T-cell (primary cell): ENCODE measurements around the gene KCTD7. TPM values are rescaled to one million over a fixed set of nuclear protein-coding genes. Genes with fewer than 3 reads are reported as not detected.
"Not testable (repeated sequence)": the region's sequence is repeated elsewhere in the genome, so short reads cannot be mapped to it uniquely, and the experiment has no call there.

ENCODE experiments used
- ATAC-seq, 4 experiments: fragments of 200-7000 bp in 3 of 4; fragments of 150-1000 bp in 1 of 4; cut with Tn5 transposase; replicated peaks in 1 of 4; 1 replicate in 3 of 4; 2 replicates in 1 of 4; pipeline ENCODE4 v1.10.0; 2021; ENCODE audit warnings: moderate library complexity in 3 of 4, mild to moderate bottlenecking in 2 of 4, moderate number of reproducible peaks in 1 of 4
- CTCF ChIA-PET, 2 donors: fragments of 300-600 bp; sonication (Branson Sonifier 250); formaldehyde crosslinking; loops; one replicate each; lab custom pipeline; 2022; ENCODE audit warnings: antibody characterized with exemption in 2 of 2; lab: Charles Lee
- POLR2A ChIA-PET, 2 donors: fragments of 300-600 bp; sonication (Branson Sonifier 250); formaldehyde crosslinking; loops; one replicate each; lab custom pipeline; 2022; ENCODE audit warnings: antibody characterized with exemption in 2 of 2; lab: Charles Lee
- DNase-seq, 35 experiments: peaks; one replicate each; pipeline versions ENCODE4 v3.0.0 to v3.0.0-alpha.2; 2013 to 2023
- H3K27ac ChIP-seq: one replicate; pipeline ENCODE4 v1.5.1; 2013; ENCODE audit warnings: low read length
- H3K27me3 ChIP-seq, 2 experiments: replicated peaks in 1 of 2; 1 replicate in 1 of 2; 2 replicates in 1 of 2; pipeline versions ENCODE4 v1.6.1 to v1.7.0; 2013; ENCODE audit warnings: low read length in 1 of 2, mixed read lengths in 1 of 2; ENCODE audit not compliant: control insufficient read depth in 2 of 2, insufficient read depth in 2 of 2; ENCODE audit errors: extremely low read depth in 1 of 2
- H3K36me3 ChIP-seq, 2 donors: 1 replicate in 1 of 2; 2 replicates in 1 of 2; pipeline versions ENCODE4 v1.6.1 to v1.7.0; 2013; ENCODE audit warnings: low read length in 1 of 2; ENCODE audit not compliant: control insufficient read depth in 2 of 2, insufficient read depth in 1 of 2; ENCODE audit errors: extremely low read depth in 1 of 2
- H3K4me1 ChIP-seq, 2 experiments: 1 replicate in 1 of 2; 2 replicates in 1 of 2; pipeline versions ENCODE4 v1.6.1 to v1.7.0; 2013; ENCODE audit warnings: low read length in 2 of 2, mixed read lengths in 1 of 2; ENCODE audit not compliant: insufficient read depth in 2 of 2, control insufficient read depth in 1 of 2; ENCODE audit errors: extremely low read depth in 1 of 2
- H3K4me3 ChIP-seq, 2 donors: 1 replicate in 1 of 2; 2 replicates in 1 of 2; pipeline versions ENCODE4 v1.5.1 to v1.7.0; 2013; ENCODE audit warnings: mild to moderate bottlenecking in 2 of 2, low read length in 1 of 2, moderate library complexity in 1 of 2; ENCODE audit not compliant: control insufficient read depth in 1 of 2; ENCODE audit errors: extremely low read depth in 1 of 2
- H3K9me3 ChIP-seq: 2 replicates; pipeline ENCODE4 v1.7.0; 2013
- H3K27ac Mint-ChIP-seq, 2 donors: one replicate each; pipeline ENCODE4 v1.8.0; 2020 to 2021; ENCODE audit warnings: mild to moderate bottlenecking in 2 of 2, mixed read lengths in 2 of 2
- H3K27me3 Mint-ChIP-seq, 2 donors: one replicate each; pipeline ENCODE4 v1.8.0; 2021 to 2022; ENCODE audit warnings: mixed read lengths in 2 of 2
- H3K36me3 Mint-ChIP-seq: one replicate; pipeline ENCODE4 v1.8.0; 2021; ENCODE audit warnings: mixed read lengths
- H3K4me1 Mint-ChIP-seq, 3 donors: one replicate each; pipeline ENCODE4 v1.8.0; 2020 to 2022; ENCODE audit warnings: mixed read lengths in 3 of 3, mild to moderate bottlenecking in 1 of 3
- H3K4me3 Mint-ChIP-seq, 3 donors: one replicate each; pipeline ENCODE4 v1.8.0; 2020 to 2022; ENCODE audit warnings: mild to moderate bottlenecking in 3 of 3, mixed read lengths in 3 of 3, moderate library complexity in 3 of 3
- H3K9me3 Mint-ChIP-seq, 3 donors: one replicate each; pipeline ENCODE4 v1.8.0; 2020 to 2022; ENCODE audit warnings: mixed read lengths in 3 of 3
- WGBS: methylation state at CpG from one replicate; pipeline ENCODE4 v1.1.5; 2013; ENCODE audit warnings: missing lambda C conversion rate; ENCODE audit not compliant: insufficient coverage; 5-methylcytosine and 5-hydroxymethylcytosine counted together
- total RNA-seq, 35 experiments: library from RNA in 6 of 35; stranded (reverse) in 6 of 35; fragments of 120-200 nt in 1 of 35; gene quantifications; one replicate each; pipeline versions ENCODE4 v1.2.1 to v1.2.4 and lab custom pipeline; 2013 to 2026

The KCTD7 gene
- total RNA-seq, 5 donors from 2014 or later (not counting 1 experiment from before 2014, with no cell fraction given): 23.1 to 44.3 (median 39.3) TPM

DNA sequence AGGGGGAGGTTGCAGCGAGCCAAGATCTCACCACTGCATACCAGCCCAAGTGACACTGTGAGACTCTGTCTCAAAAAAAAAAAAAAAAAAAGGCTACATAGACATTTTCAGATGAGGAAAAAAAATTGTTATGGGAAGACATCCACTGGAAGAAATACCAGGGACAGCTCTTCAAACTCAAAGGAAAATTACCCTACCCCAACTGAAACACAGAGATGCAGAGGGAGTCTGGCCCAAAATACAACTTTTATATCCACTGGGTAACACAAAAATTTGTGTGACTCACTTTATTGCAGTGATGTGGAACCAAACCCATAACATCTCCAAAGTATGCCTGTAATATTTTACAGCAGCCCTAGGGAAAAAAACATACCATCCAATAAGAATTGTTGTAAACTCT lies 40.5 kb upstream of the KCTD7 start:
- CTCF ChIA-PET: interaction anchor here in 1 of 2 donors (0.6 kb wide), 1 partner anchor 56 kb away, joined by 6 read pairs; no protein-coding TSS in a partner anchor
- H3K27ac Mint-ChIP-seq, H3K36me3 ChIP-seq, H3K9me3 Mint-ChIP-seq, H3K4me3 ChIP-seq, H3K27me3 Mint-ChIP-seq, H3K27ac ChIP-seq, DNase-seq, H3K9me3 ChIP-seq, H3K4me3 Mint-ChIP-seq, ATAC-seq, H3K27me3 ChIP-seq: not testable (repeated sequence)
- H3K4me1 ChIP-seq: peaks cover 9 to 37% of the 10 kb centered on the region in 2 experiments
- H3K4me1 Mint-ChIP-seq: peaks cover 65 to 85% (median 85%) of the 10 kb centered on the region in 3 donors
- peaks cover 15% of the 10 kb centered on the region for H3K36me3 Mint-ChIP-seq
- no CpG with 5 or more reads among the region's 1 CpG for WGBS
- POLR2A ChIA-PET: interaction anchor here in 1 of 2 donors (0.6 kb wide), 1 partner anchor 93 kb away, joined by 3 read pairs; no protein-coding TSS in a partner anchor

DNA sequence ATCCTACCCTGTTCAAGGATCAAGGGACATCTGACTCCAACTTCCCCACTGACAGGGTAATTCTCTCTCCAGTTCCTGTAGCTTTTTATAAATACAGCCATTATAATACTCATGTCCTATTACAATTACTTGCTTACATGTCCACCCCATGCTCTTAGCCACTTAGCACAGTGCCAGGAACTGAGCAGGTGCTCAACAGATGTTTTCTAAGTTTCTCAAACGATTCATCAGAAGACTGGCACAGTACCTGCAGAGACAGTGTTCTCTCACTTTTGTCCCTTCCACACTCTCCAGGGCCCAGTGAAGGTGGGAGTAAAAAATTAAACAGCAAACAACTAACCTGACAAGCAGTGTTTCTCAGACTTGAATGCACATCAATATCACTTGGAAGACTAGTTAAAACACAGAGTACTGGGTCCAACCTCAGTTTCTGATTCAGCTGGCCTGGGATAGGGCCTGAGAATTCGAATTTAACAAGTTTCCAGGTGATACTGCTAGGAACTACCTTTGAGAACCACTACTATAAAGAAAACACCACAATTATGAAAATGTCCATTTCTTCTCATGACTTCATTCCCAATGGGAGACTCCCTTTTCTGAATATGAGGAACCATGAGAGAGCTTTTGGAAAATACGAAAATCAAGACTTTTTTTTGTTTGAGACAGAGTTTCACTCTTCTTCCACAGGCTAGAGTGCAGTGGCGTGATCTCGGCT lies 39.7 kb upstream of the KCTD7 start:
- POLR2A ChIA-PET: interaction anchor here in 1 of 2 donors (0.6 kb wide), 1 partner anchor 92 kb away, joined by 3 read pairs; no protein-coding TSS in a partner anchor
- peak overlapping the region in 2 of 3 donors; percentile 0 to 92 for H3K4me3 Mint-ChIP-seq
- peak overlapping the region; percentile 53 to 56 for H3K27ac Mint-ChIP-seq
- H3K9me3 ChIP-seq, H3K36me3 Mint-ChIP-seq, CTCF ChIA-PET, H3K27me3 ChIP-seq, H3K9me3 Mint-ChIP-seq, H3K27ac ChIP-seq, H3K27me3 Mint-ChIP-seq, H3K36me3 ChIP-seq, DNase-seq, H3K4me3 ChIP-seq, ATAC-seq: not testable (repeated sequence)
- peaks cover 9 to 37% of the 10 kb centered on the region in 2 experiments for H3K4me1 ChIP-seq
- WGBS: 94% methylated on average over 3 of the region's 5 CpGs
- H3K4me1 Mint-ChIP-seq: peaks cover 61 to 81% (median 78%) of the 10 kb centered on the region in 3 donors

DNA sequence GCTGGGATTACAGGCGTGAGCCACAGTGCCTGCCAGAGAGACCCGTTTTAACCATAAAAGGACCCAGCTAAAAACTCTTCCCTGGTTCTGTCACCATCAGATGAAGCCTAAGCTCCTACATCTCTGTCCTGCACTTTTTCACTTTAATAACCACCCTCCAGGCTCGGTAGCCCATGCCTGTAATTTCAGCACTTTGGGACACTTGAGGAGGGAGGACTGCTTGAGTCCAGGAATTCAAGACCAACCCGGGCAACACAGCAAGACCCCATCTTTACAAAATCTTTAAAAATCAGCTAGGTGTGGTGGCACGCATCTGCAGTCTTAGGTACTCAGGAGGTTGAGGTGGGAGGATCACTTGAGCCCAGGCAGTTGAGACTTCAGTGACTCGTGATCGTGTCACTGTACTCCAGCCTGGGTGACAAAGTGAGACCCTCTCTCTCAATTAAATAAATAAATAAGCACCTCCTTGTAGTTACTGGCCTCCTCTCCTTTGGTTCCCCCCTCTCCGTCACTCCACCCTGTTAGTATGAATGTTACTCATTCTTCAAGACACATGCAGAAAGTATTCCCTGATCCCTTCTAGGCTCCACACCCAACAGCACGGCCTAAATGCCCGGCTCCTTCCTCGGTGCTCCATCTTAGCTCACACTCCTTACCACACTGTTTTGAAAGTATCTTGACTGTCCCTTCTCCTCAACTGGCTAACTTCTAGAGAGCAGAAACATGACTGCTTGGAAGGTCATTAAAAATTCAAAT lies 38.2 kb upstream of the KCTD7 start:
- not testable (repeated sequence) for ATAC-seq, H3K27me3 Mint-ChIP-seq, H3K27me3 ChIP-seq, H3K9me3 ChIP-seq, H3K4me3 ChIP-seq, H3K9me3 Mint-ChIP-seq, H3K36me3 ChIP-seq, DNase-seq, H3K36me3 Mint-ChIP-seq, H3K27ac ChIP-seq
- CTCF ChIA-PET: interaction anchor here in 1 of 2 donors (0.7 kb wide), 1 partner anchor 100 kb away, joined by 3 read pairs; no protein-coding TSS in a partner anchor
- 82% methylated on average over 8 of the region's 11 CpGs for WGBS
- Mint-ChIP-seq H3K4me3 (peak overlapping the region; percentile 92 to 97 (median 96)), H3K4me1 (peaks cover 55 to 72% (median 70%) of the 10 kb centered on the region in 3 donors), H3K27ac (peak overlapping the region; percentile 56 to 72)
- POLR2A ChIA-PET: interaction anchor here in 1 of 2 donors (0.6 kb wide), 1 partner anchor 94 kb away, joined by 12 read pairs; no protein-coding TSS in a partner anchor
- peaks cover 9 to 37% of the 10 kb centered on the region in 2 experiments for H3K4me1 ChIP-seq

DNA sequence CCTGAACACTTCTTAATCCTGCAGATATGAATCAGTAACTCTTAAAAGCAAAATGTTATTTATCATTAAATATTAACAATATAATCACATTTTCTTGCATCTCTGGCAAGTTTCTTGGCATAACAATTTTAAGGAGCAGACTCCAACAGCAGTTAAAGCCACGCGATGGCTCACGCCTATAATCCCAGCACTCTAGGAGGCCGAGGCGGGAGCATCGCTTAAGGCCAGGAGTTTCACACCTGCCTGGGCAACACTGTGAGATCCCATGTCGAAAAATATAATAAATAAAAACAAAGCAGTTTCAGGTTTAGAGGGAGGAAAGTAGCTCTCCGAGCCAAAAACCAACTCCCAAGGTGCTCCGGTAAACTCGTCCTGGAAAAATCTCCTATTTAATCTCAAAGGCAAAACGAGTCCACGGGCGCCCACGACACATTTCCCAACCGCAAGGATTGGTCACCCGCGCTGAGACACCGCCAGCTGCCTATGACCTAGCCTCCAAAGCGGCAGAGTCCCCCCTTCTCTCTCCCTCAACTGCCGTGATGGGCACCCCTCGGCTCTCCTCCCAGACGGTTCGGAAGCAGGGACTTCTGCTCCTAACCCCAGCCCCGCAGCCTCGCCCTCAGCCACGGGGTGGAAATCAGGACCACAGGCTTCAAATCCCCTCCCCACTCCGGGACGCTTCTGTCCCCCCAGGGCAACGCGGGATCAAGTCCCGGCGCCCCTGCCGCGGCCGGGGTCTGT lies 37.5 kb upstream of the KCTD7 start:
- H3K27me3 ChIP-seq, ATAC-seq, CTCF ChIA-PET, POLR2A ChIA-PET, H3K9me3 Mint-ChIP-seq, H3K27me3 Mint-ChIP-seq, H3K9me3 ChIP-seq, H3K36me3 ChIP-seq, H3K36me3 Mint-ChIP-seq: not testable (repeated sequence)
- H3K27ac ChIP-seq: peak overlapping the region; percentile 83
- H3K4me3 ChIP-seq: peak overlapping the region; percentile 70 to 79
- peaks cover 48 to 67% (median 65%) of the 10 kb centered on the region in 3 donors for H3K4me1 Mint-ChIP-seq
- H3K27ac Mint-ChIP-seq: peak overlapping the region; percentile 72 to 96
- H3K4me3 Mint-ChIP-seq: peak overlapping the region; percentile 92 to 97 (median 96)
- 4% methylated on average over 27 of the region's 35 CpGs for WGBS
- peaks cover 8 to 37% of the 10 kb centered on the region in 2 experiments for H3K4me1 ChIP-seq
- peak in 7 of 35 experiments; percentile 2 to 6 (median 3) for DNase-seq

DNA sequence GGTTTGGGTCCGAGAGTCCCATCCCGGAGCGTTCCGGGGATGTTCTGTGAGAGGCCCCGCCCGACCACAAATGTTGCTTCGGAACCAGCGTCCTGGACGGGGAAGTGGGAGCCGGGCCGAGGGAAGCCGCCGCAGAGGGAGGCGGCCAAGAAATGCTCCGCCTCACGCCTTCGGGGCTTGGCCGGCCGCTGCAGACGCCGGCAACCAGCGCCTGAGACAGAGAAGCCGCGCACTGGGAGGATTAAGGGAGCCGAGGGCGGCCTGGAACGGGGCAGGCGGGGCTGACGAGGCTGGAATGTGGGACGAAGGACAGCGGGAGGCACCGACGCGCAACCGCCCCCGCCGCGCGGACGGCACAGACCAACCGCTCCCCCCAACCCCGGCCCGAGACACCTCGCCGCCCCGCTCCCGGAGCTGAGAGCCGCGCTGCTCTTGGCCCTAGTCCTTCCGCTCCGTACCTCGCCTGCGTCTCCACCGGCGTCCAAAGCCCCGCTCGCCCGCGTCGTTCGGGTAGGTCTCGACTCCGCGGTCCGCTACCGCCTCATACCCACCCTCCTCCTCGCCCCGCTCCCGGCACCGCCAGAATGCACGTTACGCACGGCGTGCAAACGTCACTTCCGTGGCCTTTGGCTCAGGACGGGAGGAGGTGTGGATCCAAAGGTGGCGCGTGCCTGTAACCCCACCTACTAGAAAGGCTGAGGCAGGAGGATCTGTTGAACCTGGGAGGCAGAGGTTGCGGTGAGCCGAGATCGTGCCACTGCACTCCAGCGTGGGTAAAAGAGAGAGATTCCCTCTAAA lies 36.7 kb upstream of the KCTD7 start:
- H3K4me1 ChIP-seq: peaks cover 8 to 37% of the 10 kb centered on the region in 2 experiments
- ATAC-seq (peak; percentile 99 to 100 (median 99)), DNase-seq (peak; percentile 76 to 96 (median 89))
- peaks cover 2 to 4% of the 10 kb centered on the region in 2 donors for H3K36me3 ChIP-seq
- ChIA-PET CTCF (interaction anchor here (0.5 to 0.7 kb wide), 3 partner anchors 26 to 132 kb away, joined by 3 to 5 read pairs (median 4); no protein-coding TSS in a partner anchor), POLR2A (interaction anchor here (0.6 to 0.7 kb wide), 3 partner anchors 39 to 610 kb away, joined by 3 to 11 read pairs (median 6); partner anchors contain the start of gene RABGEF1 (in 1 of the 2))
- Mint-ChIP-seq H3K4me3 (peak overlapping the region; percentile 92 to 97 (median 96)), H3K36me3 (peaks cover 5% of the 10 kb centered on the region), H3K27me3 (no peaks in the 10 kb centered on the region), H3K9me3 (no peaks in the 10 kb centered on the region), H3K4me1 (peaks cover 41 to 60% (median 59%) of the 10 kb centered on the region in 3 donors), H3K27ac (peak overlapping the region; percentile 88 to 96)
- no peaks in the 10 kb centered on the region for H3K27me3 ChIP-seq
- H3K9me3 ChIP-seq: no peaks in the 10 kb centered on the region
- peak overlapping the region; percentile 83 for H3K27ac ChIP-seq
- peak overlapping the region; percentile 70 to 79 for H3K4me3 ChIP-seq
- under 1% methylated on average over 65 of the region's 83 CpGs for WGBS
